Measurements from ENCODE around the gene HOXB7.
A peak's percentile ranks its signal among the peaks of the same experiment; 100 is the strongest.

HOXB7 gene

DNA sequence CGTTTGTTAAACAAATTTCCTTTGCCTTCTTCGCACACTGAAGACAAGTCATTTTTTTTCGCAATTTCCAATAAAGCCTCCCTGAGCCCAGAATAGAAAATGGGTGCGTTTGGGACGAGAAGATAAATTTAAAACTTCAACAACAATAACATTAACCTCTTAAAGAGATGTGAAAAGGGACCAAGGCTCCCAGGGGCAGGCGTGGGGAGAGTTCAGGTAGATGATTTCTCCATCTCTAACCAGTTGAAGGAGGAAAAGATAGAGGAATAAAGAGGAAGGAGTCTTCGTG lies 31.4 kb downstream of the HOXB7 start:
- no peak for DNase-seq (ENCODE audit: low read depth in 3 of 3)

DNA sequence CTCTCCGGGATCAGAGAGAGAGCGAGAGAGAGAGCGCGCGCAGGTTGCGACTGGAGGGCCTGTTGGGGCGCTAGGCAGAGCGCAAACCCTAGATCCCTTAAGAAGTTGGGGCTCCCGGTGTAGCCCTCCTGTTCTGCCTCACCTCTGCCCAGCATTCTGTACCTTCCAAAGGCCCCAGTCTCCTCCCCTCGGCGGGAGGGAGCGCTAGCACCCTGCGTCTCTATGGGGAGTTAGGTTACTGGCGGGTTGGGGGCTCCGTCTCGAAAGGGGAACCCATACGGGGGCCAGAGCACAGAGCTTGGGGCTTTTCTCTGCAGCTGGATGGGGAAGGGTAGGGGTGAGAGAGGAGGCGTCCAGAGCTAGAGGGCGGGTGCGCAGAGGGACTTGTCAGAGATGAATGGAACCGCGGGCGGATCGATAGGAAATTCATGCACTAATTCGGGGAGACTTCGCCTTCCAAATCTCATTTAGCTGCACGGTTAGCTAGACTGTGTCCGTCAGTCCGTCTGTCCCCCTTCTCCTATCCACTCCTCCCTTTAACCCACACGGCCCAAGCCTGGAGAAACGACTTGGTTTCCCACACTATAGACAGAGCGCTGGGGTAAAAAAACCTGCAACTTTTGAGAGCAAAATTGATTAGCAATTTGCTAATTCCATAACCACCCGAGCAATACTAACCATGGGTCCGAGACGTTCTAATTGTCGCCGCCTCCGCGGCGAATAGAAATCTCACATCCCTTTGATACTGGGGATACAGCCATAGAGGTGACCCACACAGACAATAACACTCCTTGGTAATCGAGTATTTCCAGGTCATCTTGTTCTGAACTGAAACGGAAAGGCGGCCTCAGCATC lies 32.0 kb downstream of the HOXB7 start:
- no peak for DNase-seq (ENCODE audit: low read depth in 3 of 3)

DNA sequence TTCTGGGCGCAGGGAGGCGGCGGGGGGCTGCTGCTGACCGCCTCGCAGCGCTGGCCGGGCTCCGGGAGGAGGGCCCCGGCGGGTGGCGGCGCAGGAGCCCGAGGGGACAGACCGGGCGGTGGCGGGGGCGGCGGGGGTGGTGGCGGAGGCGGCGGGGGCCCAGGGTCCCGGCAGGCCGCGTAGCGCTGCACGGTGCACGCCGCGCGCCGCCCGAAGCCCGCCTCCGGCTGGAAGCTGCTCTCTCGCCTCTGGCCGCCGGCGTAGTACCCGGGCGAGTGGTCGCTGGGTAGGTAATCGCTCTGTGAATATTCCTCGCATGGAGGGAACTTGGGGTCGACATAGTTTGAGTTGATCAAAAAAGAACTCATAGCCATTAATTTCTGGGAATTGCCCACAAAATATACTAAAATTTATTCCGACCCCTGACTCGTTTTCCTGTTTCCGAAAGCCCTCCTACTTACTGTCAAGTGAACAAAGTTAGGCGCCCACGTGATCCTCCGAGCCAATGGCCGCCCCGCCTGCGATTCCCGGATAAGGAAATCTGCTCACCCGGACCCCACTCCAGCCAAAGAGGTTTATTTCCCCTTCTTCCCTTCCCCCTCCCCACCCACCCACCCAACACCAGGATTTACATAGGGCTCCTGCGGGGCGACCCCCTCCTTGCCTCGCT lies 32.7 kb downstream of the HOXB7 start, which contains the start of gene HOXB4:
TSS of gene HOXB4 (minus strand) at position 405 of the 670 bp plus-strand sequence. CDS start at position 374, 31 bp downstream.
- DNase-seq (ENCODE audit: low read depth in 3 of 3) = peak in 2 of 3 experiments; percentile 37 to 45

DNA sequence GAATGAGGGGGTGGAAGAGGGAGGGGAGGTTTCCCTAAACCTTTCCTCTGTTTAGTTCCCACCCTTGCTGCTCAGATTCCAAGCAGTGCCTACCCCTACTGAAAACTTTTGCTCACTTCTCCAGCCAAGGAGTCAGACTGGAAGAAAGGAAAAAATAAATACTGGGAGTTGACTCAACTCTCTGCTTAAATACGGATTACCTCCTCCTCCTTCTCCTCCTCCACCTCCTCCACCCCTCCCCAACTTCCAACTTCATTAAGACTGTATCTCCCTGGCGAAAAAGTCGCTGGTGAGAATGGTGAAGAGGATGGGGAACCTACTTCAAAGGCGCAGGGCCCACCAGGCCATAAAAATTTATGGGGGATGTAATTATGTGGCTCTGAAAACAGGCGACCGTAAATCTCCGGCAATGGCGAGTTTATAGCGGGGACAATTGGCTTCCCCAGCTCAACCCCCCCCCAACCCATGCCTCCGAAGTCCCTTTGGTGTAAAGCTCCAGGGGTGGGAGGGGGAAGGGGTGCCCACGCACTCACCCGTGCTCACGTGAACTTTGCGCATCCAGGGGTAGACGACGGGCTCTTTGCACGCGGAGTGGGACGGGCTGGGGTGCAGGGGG lies 33.4 kb downstream of the HOXB7 start:
- DNase-seq (ENCODE audit: low read depth in 3 of 3) = no peak

DNA sequence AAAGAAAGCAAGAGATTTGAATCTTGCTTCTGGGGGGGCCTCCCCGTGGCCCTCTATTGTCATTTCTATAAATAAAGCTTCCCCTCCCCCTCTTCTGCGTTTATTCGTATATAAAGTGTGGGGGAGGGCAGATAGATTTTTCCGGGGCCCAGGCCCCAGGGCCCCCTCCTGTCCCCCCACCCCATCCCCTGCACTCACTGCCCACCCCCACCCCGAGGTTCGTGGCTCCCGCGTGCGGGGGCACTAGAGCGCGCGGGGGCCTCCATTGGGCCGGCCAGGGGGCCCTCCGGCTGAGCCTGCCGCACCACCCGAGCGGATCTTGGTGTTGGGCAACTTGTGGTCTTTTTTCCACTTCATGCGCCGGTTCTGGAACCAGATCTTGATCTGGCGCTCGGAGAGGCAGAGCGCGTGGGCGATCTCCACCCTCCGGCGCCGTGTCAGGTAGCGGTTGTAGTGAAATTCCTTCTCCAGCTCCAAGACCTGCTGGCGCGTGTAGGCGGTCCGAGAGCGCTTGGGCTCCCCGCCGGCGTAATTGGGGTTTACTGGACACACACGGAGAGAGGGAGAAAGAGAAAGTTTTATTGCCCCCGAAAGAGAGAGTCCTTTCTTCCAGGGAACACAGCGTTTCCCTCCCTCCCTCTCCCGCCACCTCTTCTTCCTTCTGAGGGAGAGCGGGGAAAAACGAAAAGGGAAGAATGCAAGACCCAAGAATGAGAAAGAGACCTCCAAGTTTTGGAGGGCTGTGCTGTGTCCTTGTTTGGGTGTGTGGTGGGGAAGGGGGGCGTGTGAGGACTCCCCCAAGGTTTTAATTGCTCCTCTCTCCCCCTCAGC lies 34.1 kb downstream of the HOXB7 start:
- no peak for DNase-seq (ENCODE audit: low read depth in 3 of 3)

DNA sequence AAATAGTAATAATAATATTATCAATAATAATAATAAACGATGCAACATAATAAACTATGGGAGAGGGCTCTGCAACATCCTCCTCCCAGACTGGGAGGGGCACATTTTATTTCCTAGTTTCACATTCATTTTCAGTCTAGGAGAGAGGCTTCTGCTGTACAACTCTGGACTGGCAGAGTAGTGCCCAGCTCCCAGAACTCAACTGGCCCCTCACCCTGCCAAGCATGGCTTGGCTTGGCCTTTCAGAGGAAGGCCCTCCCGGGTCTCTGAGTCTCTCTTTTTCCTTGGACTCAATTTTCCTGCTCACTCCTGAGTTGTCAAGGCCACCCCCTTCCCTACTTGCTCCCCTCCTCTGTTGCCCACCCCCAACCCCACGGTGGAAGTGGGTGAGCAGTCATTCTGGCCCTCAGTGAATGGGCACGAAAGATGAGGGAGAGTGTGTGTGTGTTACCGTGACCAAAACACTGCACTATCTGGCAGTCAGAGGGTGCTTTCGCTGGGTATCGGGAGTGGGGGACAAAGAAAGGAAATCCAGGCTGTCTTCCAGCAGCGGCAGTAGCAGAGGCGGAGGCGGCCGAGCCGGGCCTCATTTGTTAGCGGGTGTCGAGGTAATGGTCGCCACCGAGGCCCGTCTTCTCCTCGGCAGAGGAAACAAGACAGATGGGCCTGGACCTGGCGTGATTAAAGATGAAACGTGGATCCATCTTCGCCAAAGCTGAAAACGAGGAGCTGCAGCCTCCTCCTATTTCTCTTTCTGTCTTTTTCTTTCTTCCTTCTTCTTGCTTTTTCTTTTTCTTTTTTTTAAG lies 34.9 kb downstream of the HOXB7 start:
- no peak for DNase-seq (ENCODE audit: low read depth in 3 of 3)

DNA sequence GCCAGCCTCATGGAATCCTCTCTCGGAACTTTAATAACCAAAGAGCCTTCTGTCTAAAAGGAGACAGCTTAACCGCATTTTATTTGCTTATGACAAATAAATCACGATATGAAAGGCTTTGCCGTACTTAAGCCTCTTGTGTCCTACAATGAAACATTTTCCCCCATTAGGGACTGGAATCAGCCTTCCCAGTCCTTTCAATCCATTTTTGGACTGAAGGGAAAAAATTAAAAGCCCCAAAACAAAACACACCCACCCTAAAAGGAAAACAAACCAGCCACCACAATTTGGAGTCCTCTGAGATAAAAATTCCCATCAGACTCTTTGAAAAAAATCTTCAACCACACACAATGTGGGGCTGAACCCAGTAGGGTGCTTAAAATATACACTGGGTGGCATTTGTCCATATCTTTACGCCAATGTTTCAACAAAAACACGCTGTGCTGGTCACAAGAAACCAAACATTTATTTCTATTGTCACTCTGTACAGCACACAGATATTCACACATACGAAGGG lies 35.7 kb downstream of the HOXB7 start:
- no peak for DNase-seq (ENCODE audit: low read depth in 3 of 3)

DNA sequence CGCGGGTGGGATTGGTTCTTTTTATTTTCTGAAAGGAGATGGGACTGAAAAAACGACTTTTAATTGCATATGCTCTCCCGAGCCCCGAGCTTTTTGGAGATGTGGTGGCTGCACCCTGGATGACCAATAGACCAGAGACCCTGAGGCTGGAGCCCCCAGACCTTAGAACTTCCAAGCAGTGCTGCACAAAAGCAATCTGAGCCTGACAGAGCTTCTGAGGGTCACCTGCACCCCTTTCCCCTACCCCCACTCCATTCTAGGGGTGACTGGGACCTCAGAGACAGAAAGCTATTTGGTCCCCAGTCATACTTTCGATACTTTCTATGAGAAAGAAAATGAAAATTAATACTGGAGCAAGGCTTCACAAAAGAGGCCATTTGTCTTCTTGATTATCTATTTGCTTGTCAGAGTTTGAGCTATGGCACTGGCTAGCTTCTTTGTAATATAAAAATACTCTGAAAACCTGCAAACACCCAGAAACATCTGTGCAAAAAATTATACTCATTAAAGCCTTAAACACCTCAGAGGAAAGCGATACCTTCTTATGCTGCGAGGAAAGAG lies 36.2 kb downstream of the HOXB7 start:
- no peak for DNase-seq (ENCODE audit: low read depth in 3 of 3)

DNA sequence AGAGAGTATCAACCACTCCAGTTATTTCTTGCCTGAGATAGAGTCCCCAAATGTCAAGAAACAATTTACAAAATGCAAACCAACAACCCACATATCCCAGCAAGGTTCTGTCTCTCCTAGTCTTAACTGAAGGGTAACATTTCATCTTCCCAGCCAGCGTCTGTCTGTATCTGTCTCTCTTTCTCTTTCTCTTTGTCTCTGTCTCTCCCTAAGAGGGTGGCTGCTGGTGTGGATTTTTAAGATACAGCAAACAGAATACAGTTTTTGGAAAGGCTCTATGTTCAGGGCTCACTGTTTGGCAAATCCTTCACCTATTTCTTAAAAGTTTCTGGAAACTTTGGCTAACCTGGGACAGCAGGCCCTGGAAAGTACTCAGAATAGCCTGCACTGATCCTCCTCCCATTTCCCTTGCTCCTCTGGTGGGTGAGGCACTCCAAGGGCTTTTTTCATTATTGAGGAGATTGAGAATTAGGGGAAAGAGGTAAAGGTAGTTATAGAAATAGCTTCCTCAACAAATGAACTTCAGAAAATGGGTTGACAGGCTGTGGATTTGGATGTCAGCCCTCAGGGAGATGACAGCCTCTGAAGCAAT lies 38.9 kb downstream of the HOXB7 start:
- DNase-seq (ENCODE audit: low read depth in 3 of 3) = no peak

DNA sequence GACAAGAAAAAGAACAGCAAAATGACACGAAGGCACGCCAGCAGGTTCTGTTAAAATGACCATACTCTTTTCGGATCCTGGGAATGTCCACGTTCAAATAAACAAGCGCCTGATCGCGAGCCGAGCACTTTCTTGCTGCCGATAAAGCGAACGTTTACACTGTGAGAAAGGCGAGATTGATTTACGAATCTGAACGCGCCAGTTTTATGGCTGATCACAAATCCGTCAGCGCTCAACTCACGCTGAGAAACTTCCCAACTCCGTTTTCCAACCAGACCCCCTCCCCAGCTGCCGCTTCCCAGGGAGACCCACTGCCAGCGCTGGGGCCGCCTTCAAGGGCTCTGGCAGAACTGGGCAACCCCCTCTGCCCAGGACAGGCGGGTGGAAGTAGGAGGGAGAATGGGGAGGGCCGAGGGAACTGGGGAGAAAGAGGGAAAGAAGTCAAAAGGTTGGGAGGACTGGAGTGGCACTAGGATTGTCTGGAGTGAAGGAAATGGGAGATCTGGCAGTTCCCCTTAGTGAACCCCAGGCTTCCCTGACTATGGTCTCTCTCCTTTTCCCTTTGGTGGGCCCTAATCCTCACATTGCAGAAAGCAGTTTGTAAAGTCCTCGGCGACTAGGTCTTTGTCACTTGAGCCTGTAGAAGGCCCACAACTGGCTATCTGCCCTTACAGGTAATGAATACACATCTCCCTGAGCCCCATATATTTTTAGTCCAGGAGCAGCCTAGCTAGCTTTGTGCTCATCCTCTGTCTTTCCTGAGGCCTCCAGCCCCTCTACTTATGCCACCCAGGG lies 39.6 kb downstream of the HOXB7 start:
- no peak for DNase-seq (ENCODE audit: low read depth in 3 of 3)

DNA sequence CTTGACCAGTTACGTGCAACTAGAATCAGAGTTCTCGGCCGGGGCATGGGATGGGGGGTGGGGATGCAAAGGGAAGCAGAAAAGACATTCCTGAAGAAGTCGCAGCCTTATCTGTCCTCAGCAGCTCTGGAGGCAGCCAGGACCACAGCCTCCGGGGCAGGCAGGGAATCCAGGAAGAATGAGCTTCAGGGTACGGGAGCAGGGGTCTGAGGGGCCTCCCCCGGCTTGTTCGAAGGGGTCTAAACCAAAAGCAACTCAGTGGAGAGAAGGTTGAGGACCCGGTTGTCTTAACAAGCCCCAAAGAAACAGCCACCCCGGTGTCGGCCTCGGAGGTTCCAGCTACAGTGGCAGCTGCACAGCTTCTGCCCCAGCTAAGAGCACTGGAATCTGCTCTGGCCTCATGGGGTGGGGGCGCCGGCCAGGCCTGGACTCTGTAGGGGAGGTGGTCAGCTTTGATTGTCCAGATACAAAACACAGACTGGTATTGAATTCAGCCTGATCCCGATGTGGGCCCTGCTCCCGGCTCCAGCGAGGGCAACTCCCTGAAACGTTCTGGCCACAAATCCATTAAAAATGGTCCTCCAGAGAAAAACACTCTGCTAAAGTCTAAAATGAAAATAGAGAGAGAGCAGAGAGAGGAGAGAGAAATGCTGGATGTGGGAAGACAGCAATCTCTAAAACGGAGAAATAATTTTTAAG lies 40.3 kb downstream of the HOXB7 start:
- no peak for DNase-seq (ENCODE audit: low read depth in 3 of 3)

DNA sequence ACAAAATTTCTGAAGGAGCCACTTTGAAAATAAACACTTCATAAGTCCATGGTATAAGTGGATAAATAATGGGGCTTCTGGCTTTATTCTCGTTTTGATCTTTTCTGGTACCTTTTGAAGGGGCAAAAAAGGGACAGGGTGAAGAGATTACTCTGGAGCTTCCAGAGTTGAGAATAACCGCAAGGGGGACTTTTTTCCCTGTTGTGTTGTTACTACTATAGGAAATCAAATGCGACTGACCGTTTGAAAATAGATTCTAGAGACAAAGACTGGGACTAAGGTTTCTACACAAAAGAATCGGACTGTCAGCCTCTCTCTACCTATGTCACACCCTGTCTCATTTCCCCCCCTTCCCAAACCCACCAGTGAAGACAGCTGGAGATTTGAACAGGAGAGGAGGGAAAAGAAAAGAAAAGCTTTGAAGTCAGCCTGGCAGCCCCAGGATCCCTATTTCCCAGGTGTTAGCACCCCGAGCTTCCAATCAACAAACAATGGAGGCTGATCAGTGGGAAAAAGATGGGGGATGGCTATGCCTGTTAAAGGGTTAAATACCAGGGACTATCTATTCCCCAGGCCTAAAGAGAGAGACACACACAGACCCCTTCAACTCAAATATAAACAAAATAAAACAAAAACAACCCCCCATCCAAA lies 41.0 kb downstream of the HOXB7 start:
- no peak for DNase-seq (ENCODE audit: low read depth in 3 of 3)

DNA sequence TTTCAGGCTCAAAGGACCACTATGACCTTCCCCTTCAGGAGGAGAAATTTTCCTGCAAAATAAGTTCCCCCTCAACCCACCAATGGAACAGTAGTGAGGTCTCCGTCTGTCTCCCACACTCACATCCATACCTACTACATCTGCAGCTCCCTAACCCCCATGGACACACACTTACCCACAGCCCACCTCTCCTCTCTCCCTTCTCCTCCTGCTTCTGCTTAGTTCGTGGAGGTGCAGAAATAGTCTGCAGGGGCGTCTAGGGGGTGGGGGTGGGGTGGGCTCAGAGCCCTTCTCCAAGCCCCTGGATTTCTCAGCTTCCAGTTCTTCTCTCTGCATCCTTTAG lies 41.6 kb downstream of the HOXB7 start:
- no peak for DNase-seq (ENCODE audit: low read depth in 3 of 3)

DNA sequence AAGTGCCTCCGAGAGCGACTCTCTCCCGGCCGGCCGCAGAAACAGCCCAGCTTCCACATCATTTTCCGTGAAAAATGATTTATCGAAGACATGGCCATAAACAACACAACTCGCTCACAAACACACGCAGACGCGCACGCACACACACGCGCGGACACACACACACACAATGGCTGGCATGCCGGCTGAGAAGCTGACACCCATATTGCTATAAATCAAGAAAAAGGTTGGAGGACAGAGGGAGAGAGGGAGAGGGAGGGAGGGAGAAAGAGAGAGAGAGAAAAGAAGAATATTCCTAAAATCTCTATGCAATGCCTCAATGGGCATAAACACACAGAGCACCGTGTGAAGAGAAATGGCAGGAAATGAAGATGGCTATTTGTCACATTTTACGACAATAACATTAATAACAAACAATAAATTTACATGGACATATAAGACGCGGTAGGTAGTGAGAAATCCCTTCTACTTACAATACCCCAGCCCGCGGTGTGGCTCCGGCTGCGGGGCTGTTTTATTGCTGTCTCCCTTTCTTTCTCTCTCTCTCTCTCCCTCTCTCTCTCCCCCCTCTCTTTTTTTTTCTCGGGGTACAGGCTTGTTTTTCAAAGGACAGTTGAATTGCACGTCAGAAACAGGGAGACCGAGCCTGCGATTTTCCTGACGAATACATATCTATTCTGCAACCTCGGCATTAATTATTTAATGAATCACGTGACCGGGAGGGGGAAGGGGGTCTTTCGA lies 42.1 kb downstream of the HOXB7 start:
- DNase-seq (ENCODE audit: low read depth in 3 of 3) = no peak

DNA sequence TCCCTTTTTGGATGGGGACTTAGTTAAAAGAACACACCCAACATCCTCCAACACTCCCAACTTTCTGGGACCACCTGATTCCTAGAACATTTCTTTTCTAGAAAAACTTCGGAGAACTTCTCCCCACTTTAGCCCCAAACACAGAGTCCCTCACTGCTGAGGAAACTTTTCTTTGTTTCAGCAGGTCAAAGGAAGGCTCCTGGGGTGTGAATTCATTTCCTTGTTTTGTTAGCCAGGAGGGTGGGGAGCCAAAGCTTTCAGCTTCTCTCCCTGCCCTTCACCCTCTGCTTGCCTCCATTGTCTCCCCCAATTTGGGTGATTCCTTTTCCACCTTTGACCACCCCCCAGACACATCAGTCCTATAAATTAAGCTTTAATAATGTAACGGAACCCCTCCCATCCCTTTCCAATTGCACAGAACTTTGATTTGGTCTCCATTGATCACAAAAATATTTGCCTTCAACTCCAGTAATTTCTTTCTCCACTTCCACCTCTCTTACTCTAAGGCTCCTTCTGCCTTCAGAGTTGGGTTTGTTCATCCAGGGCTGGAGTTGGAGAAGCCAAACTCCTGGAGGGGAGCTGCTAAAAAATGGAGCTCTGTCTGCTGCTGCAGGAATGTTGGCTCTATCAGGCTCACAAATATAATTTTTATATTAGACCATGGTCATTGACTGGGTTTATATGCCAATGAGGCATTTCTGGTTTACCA lies 43.0 kb downstream of the HOXB7 start:
- no peak for DNase-seq (ENCODE audit: low read depth in 3 of 3)

DNA sequence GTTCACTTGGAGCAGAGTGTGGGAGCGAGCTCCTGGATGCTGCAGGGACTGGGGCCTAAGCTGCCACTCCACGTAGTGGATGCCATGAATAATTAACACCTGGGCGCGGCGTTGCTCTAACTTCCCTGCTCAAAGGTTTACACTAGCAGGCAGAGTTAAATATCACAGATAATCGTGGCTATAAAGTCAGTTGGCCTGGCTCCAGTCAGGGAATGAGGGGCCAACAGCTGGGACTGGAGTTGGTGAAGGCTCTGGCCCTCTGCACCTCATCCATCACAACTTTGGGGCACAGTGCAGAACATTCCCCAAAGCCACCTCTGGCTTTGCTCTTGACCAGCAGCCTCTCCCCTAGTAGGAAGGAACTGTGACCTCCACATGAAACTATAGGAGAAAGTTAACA lies 43.6 kb downstream of the HOXB7 start:
- DNase-seq (ENCODE audit: low read depth in 3 of 3) = no peak

DNA sequence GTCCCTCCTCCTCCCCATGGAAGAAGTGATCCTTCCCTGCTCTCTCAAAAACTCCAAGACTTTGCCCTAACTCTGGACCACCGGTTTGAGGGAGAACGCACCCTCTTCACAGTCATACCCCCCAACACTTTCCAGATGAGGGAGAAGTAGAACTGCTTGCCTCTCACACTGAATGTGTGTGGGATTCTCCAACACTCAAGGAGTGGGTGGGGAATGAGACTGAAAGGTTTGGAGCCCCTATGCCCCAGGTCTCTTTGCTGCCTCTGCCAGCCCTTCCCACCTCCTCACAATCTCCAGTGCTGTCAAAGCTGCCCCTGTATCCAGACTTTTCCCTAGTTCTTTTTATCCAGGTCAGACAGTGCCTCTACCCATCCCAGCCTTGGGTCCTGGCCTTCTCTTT lies 44.1 kb downstream of the HOXB7 start:
- DNase-seq (ENCODE audit: low read depth in 3 of 3) = no peak
